Activated T-cell treated with anti-CD3 and anti-CD28 coated beads for 48 hours (primary cell): Measurements from ENCODE around the gene RGS19.
A peak's percentile ranks its signal among the peaks of the same experiment; 100 is the strongest.

ENCODE experiments used
- DNase-seq: peaks from one replicate; pipeline ENCODE4 v3.0.0-alpha.2; 2020; ENCODE audit warnings: low read depth

Gene RGS19

GRCh38 chr20:64107736-64108457 is 28.6 kb upstream of the RGS19 start:
- DNase-seq, result no peak

GRCh38 chr20:64106981-64107735 is 27.8 kb upstream of the RGS19 start, which contains the start of gene NPBWR2:
Gene NPBWR2 (minus strand): TSS chr20:64107565. CDS start chr20:64106831, 734 bp downstream.
- no peak for DNase-seq

- DNase-seq, result no peak
Measured at GRCh38 chr20:64106435-64106961, 27.2 kb upstream of the RGS19 start.

GRCh38 chr20:64105846-64106434 is 26.6 kb upstream of the RGS19 start:
- no peak for DNase-seq

GRCh38 chr20:64104667-64105451 is 25.5 kb upstream of the RGS19 start:
- DNase-seq, result no peak

- no peak for DNase-seq
Measured at GRCh38 chr20:64103871-64104666, 24.8 kb upstream of the RGS19 start.

- DNase-seq, result no peak
Measured at GRCh38 chr20:64102647-64103354, 23.5 kb upstream of the RGS19 start.

- DNase-seq, result peak; percentile 68
Measured at GRCh38 chr20:64101731-64102621, 22.7 kb upstream of the RGS19 start.

GRCh38 chr20:64100946-64101688 is 21.8 kb upstream of the RGS19 start:
- no peak for DNase-seq

- no peak for DNase-seq
Measured at GRCh38 chr20:64100566-64100888, 21.2 kb upstream of the RGS19 start.

- no peak for DNase-seq
Measured at GRCh38 chr20:64099880-64100565, 20.7 kb upstream of the RGS19 start.

- DNase-seq, result no peak
Measured at GRCh38 chr20:64099086-64099786, 19.9 kb upstream of the RGS19 start.

GRCh38 chr20:64098471-64099013 is 19.2 kb upstream of the RGS19 start:
- DNase-seq, result no peak

GRCh38 chr20:64096535-64096934 is 17.2 kb upstream of the RGS19 start:
- DNase-seq, result no peak

GRCh38 chr20:64095927-64096326 is 16.6 kb upstream of the RGS19 start:
- no peak for DNase-seq

GRCh38 chr20:64095455-64095854 is 16.1 kb upstream of the RGS19 start:
- no peak for DNase-seq

- no peak for DNase-seq
Measured at GRCh38 chr20:64093013-64093503, 13.7 kb upstream of the RGS19 start.
